OCI-LY7 (cell line): ENCODE results near the gene CIP2A. TPM values are rescaled to one million over a fixed set of nuclear protein-coding genes. Genes with fewer than 3 reads are reported as not detected.

Experiments
- BruUV-seq: library from RNA; stranded (reverse); fragments of 400-500 nt; replicated peaks from 2 replicates; lab custom pipeline; 2021; lab: Mats Ljungman, UMichigan
- CTCF ChIA-PET: fragments of 300-600 bp; sonication (Branson Sonifier 250); formaldehyde crosslinking; loops from one replicate; lab custom pipeline; 2022; ENCODE audit warnings: antibody characterized with exemption; ENCODE audit not compliant: unreplicated experiment; lab: Charles Lee
- POLR2A ChIA-PET: fragments of 300-600 bp; sonication (Branson Sonifier 250); formaldehyde crosslinking; loops from one replicate; lab custom pipeline; 2022; ENCODE audit warnings: antibody characterized with exemption; lab: Charles Lee
- DNase-seq: peaks from one replicate; pipeline ENCODE4 v3.0.0-alpha.2; 2015; ENCODE audit warnings: low spot score
- H2AFZ ChIP-seq: fragments of 200-600 bp; sonication (generic), shearing (Covaris generic); 2 replicates; pipeline ENCODE4 v1.6.1; 2014; ENCODE audit warnings: mild to moderate bottlenecking, antibody characterized with exemption, low read length, moderate library complexity
- H3K27ac ChIP-seq: fragments of 200-600 bp; sonication (generic); 2 replicates; pipeline ENCODE4 v1.5.1; 2014; ENCODE audit warnings: mixed run types, low read depth, mild to moderate bottlenecking, moderate library complexity, low read length, inconsistent platforms; ENCODE audit not compliant: poor library complexity, severe bottlenecking
- H3K36me3 ChIP-seq: fragments of 200-600 bp; sonication (generic); 2 replicates; pipeline ENCODE4 v1.6.1; 2014; ENCODE audit warnings: mild to moderate bottlenecking, antibody characterized with exemption, low read length, moderate library complexity, mixed read lengths; ENCODE audit not compliant: insufficient read depth
- H3K4me1 ChIP-seq: fragments of 200-600 bp; sonication (generic); 2 replicates; pipeline ENCODE4 v1.5.1; 2014; ENCODE audit warnings: mild to moderate bottlenecking, low read length; ENCODE audit not compliant: insufficient read depth, poor library complexity, severe bottlenecking
- H3K4me2 ChIP-seq: fragments of 200-600 bp; sonication (generic); 2 replicates; pipeline ENCODE4 v1.6.1; 2014; ENCODE audit warnings: mild to moderate bottlenecking, low read length
- H3K4me3 ChIP-seq: fragments of 200-600 bp; sonication (generic); 2 replicates; pipeline ENCODE4 v1.5.1; 2014; ENCODE audit warnings: mild to moderate bottlenecking, low read depth, low read length; ENCODE audit not compliant: poor library complexity, severe bottlenecking
- H3K79me2 ChIP-seq: fragments of 200-600 bp; sonication (generic); 2 replicates; pipeline ENCODE4 v1.6.1; 2016; ENCODE audit warnings: low read depth, mild to moderate bottlenecking, low read length, moderate library complexity, mixed read lengths; ENCODE audit not compliant: insufficient read depth
- H3K9me2 ChIP-seq: fragments of 200-600 bp; sonication (generic); 2 replicates; pipeline ENCODE4 v1.6.1; 2016; ENCODE audit warnings: mild to moderate bottlenecking, low read length, mixed read lengths; ENCODE audit not compliant: insufficient read depth
- H3K9me3 ChIP-seq: fragments of 200-600 bp; sonication (generic); 2 replicates; pipeline ENCODE4 v1.6.1; 2014; ENCODE audit warnings: mild to moderate bottlenecking, mixed run types, low read length, mixed read lengths
- H4K20me1 ChIP-seq: fragments of 200-600 bp; sonication (generic); 2 replicates; pipeline ENCODE4 v1.6.1; 2014; ENCODE audit warnings: mild to moderate bottlenecking, antibody characterized with exemption, low read length, moderate library complexity, mixed read lengths; ENCODE audit not compliant: insufficient read depth
- EZH2phosphoT487 ChIP-seq: fragments of 200-600 bp; sonication (generic); IDR thresholded peaks from 2 replicates; pipeline ENCODE4 v1.6.1; 2018; ENCODE audit warnings: low read depth, borderline replicate concordance, mild to moderate bottlenecking, mixed run types, antibody characterized with exemption, low read length, moderate library complexity, mixed read lengths
- intact Hi-C: fragments of 100-400 bp; cut with micrococcal nuclease; formaldehyde crosslinking; loops from one replicate; pipeline ENCODE4 v1.10.0; 2022; ENCODE audit not compliant: unreplicated experiment
- small RNA-seq: library from RNA; depleted of rRNA; stranded (forward); fragments of <200 nt; gene quantifications from one replicate; pipeline ENCODE3, GENCODE V24; 2014
- total RNA-seq, 2 experiments: library from RNA; depleted of rRNA in 1 of 2; stranded (reverse); fragments of >200 nt in 1 of 2; shearing (Covaris generic) in 1 of 2; gene quantifications; 2 replicates each; pipeline ENCODE4 v1.2.3, GENCODE V29; 2014 to 2022
- TF ChIP-seq, protein P1 (sequence below): fragments of 200-600 bp; sonication (generic); conservative IDR thresholded peaks from 2 replicates; pipeline ENCODE4 v1.5.1; 2014; ENCODE audit warnings: mild to moderate bottlenecking, antibody characterized with exemption, low read length, moderate library complexity, mixed read lengths

Gene CIP2A
- total RNA-seq, 2 experiments from 2014 or later, result 71.6 to 74.1 TPM

GRCh38 chr3:108501535-108501934 is 87.7 kb downstream of the CIP2A start:
- H3K79me2 ChIP-seq, result no peaks in the 10 kb centered on the region
- no peak overlapping the region for H2AFZ ChIP-seq
- CTCF ChIA-PET, result no interaction called here
- no peaks in the 10 kb centered on the region for H3K9me3 ChIP-seq
- H3K27ac ChIP-seq, result no peak overlapping the region
- no peaks in the 10 kb centered on the region for H4K20me1 ChIP-seq
- H3K36me3 ChIP-seq, result no peaks in the 10 kb centered on the region
- BruUV-seq, result no TSS peak
- H3K4me1 ChIP-seq, result no peaks in the 10 kb centered on the region
- POLR2A ChIA-PET, result no interaction called here
- TF ChIP-seq, protein P1, sequence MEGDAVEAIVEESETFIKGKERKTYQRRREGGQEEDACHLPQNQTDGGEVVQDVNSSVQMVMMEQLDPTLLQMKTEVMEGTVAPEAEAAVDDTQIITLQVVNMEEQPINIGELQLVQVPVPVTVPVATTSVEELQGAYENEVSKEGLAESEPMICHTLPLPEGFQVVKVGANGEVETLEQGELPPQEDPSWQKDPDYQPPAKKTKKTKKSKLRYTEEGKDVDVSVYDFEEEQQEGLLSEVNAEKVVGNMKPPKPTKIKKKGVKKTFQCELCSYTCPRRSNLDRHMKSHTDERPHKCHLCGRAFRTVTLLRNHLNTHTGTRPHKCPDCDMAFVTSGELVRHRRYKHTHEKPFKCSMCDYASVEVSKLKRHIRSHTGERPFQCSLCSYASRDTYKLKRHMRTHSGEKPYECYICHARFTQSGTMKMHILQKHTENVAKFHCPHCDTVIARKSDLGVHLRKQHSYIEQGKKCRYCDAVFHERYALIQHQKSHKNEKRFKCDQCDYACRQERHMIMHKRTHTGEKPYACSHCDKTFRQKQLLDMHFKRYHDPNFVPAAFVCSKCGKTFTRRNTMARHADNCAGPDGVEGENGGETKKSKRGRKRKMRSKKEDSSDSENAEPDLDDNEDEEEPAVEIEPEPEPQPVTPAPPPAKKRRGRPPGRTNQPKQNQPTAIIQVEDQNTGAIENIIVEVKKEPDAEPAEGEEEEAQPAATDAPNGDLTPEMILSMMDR, result no peak
- no peak for TF ChIP-seq EZH2phosphoT487
- no peak overlapping the region for H3K4me2 ChIP-seq
- no peak overlapping the region for H3K4me3 ChIP-seq
- H3K9me2 ChIP-seq, result no peaks in the 10 kb centered on the region
- intact Hi-C loops, result no loop called here
- DNase-seq, result no peak

DNA sequence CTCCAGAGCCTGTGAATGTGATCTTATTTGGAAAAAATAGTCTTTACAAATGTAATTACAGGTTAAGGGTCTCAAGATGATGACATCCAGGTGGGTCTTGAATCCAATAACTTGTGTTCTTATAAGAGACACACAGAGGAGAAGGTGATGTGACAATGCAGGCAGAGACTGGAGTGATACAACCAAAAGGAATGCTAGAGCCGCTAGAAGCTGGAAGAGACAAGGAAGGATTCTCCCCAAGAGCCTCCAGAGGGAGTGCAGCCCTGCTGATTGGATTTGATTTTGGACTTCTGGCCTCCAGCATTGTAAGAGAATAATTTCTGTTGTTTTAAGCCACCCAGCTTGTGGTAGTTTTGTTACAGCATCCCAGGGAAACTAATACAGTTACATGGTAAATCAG is 88.5 kb downstream of the CIP2A start:
- Histone ChIP-seq H3K4me3 (no peak overlapping the region), H3K79me2 (no peaks in the 10 kb centered on the region), H3K36me3 (no peaks in the 10 kb centered on the region), H3K4me2 (no peak overlapping the region), H3K9me2 (no peaks in the 10 kb centered on the region), H2AFZ (no peak overlapping the region), H3K4me1 (no peaks in the 10 kb centered on the region), H3K27ac (no peak overlapping the region), H3K9me3 (no peaks in the 10 kb centered on the region), H4K20me1 (no peaks in the 10 kb centered on the region)
- CTCF ChIA-PET, result no interaction called here
- BruUV-seq, result no TSS peak
- TF ChIP-seq EZH2phosphoT487, result no peak
- TF ChIP-seq, protein P1, result no peak
- DNase-seq, result no peak
- intact Hi-C loops, result no loop called here
- POLR2A ChIA-PET, result interaction anchor here (0.5 kb wide), 1 partner anchor 386 kb away, joined by 3 read pairs; no protein-coding TSS in a partner anchor

Small RNAs within 50 kb of the gene (small RNA-seq; reads per million reads assigned to genes)
- gene RF00156, result not detected

Other genes starting within 250 kb of the CIP2A start
- 0.57 and 1.1 TPM in 2 replicates for gene MYH15, start 78.8 kb downstream of the CIP2A start, total RNA-seq (2014; rRNA removed; shearing (Covaris generic))
- 0.06 and 0.46 TPM in 2 replicates for gene MYH15, start 78.8 kb downstream of the CIP2A start, total RNA-seq (2022)
- 14.5 and 16.6 TPM in 2 replicates for gene DZIP3, start 284 bp upstream of the CIP2A start, total RNA-seq (2014; rRNA removed; shearing (Covaris generic))
- 30.9 and 31.8 TPM in 2 replicates for gene DZIP3, start 284 bp upstream of the CIP2A start, total RNA-seq (2022)
- not detected in 2 replicates for gene RETNLB, start 168.0 kb upstream of the CIP2A start, total RNA-seq (2014; rRNA removed; shearing (Covaris generic))
- gene RETNLB, start 168.0 kb upstream of the CIP2A start, total RNA-seq (2022), result not detected in 2 replicates
- gene TRAT1, start 233.3 kb upstream of the CIP2A start, total RNA-seq (2014; rRNA removed; shearing (Covaris generic)), result not detected in 2 replicates
- gene TRAT1, start 233.3 kb upstream of the CIP2A start, total RNA-seq (2022), result not detected in 2 replicates